ENCODE measurements around the gene KLK8.

- TF ChIP-seq CTCF (IDR thresholded peaks at IDR 0.05) (no peak), POLR2A (IDR thresholded peaks at IDR 0.05) (no peak)
Measured at GRCh38 chr19:50998686-50999085, 2.7 kb downstream of the KLK8 start.

Data from heart left ventricle (tissue), 13 donors.